OCI-M2 (cell line): ENCODE results near the gene PARD3B.

Source experiments
- DNase-seq: peaks from one replicate; lab custom pipeline; 2025; ENCODE audit not compliant: unreplicated experiment; lab: John Stamatoyannopoulos, UW

Gene PARD3B

GRCh38 chr2:204885747-204886146, 340.5 kb downstream of the PARD3B start:
- DNase-seq, result no peak

GRCh38 chr2:204886713-204887112, 341.4 kb downstream of the PARD3B start:
- DNase-seq, result no peak

- no peak for DNase-seq
Observed at GRCh38 chr2:204888222-204888621, 342.9 kb downstream of the PARD3B start.

DNA sequence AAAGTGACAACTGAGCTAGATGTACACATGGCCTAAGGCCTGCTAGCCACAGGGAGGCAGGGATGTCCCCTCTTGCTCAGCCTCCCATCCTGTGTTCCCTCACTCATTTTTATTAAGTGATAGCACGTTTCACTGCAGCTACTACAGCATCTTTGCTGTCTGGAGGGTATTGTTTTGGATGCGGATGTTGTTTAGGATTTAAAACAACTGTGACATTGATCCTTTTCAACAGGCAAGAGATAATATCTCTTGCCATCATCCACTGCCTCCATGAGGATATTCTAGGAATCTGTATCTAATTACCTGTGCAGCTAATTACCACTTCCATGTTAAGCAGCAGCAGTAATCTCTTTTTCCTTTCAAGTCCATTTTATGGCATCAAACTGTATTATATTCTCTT, 345.4 kb downstream of the PARD3B start:
- no peak for DNase-seq

DNA sequence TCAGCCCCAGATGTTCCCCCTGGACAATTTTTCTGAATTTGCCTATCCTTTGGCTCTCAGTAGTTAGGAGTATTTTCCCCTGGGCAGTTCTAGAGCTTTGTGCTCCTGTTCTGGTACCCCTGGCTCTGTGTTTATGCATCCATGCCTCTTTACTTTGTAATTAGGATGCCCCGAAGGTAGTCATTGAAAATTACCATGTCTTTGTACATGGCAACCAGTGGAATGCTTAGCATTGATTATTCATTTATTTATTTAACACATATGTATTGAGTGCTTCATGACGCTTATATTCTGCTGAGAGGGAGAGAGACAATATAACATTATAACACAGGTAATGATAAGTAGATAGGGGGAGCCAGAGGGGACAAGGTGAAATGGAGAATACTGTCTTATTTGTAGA, 346.5 kb downstream of the PARD3B start:
- no peak for DNase-seq

- no peak for DNase-seq
Observed at GRCh38 chr2:204892506-204893255, 347.4 kb downstream of the PARD3B start.

DNA sequence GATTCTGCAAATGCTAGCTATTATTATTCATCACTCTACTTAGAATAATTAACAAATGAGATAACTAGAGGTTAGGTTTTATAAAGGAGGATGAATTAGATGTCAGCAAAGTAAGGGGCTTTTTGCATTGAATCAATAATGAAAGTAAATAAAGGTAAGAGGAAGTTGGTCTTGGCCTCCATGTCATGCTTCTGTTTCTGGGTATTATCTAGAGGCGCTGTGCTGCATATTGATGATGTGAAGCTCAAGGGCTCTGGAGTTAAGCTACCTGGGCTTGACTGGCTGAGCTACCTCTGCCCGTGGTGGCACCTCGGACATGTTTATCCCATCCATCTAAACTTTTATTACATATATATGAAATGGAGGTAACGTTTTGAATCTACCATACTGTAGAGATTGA, 350.9 kb downstream of the PARD3B start:
- no peak for DNase-seq

GRCh38 chr2:204897561-204897960, 352.3 kb downstream of the PARD3B start:
- DNase-seq, result no peak

GRCh38 chr2:204898928-204899640, 353.8 kb downstream of the PARD3B start:
- no peak for DNase-seq

DNA sequence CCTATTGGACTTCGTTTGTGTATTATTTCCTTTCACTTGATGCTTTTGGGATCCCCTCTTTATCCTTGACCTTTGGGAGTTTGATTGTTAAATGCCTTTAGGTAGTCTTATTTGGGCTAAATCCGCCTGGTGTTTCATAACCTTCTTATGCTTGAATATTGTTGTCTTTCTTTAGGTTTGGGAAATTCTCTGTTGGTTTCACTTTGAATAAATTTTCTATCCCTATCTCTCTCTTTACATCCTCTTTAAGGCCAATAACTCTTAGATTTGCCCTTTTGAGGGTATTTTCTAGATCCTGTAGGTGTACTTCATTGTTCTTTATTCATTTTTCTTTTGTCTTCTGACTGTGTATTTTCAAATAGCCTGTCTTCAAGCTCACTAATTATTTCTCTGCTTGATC, 354.7 kb downstream of the PARD3B start:
- DNase-seq, result no peak

- DNase-seq, result no peak
Observed at GRCh38 chr2:204900487-204900886, 355.2 kb downstream of the PARD3B start.

- no peak for DNase-seq
Observed at GRCh38 chr2:204900910-204901309, 355.6 kb downstream of the PARD3B start.

- DNase-seq, result no peak
Observed at GRCh38 chr2:204901591-204901990, 356.3 kb downstream of the PARD3B start.

- DNase-seq, result no peak
Observed at GRCh38 chr2:204909791-204910190, 364.5 kb downstream of the PARD3B start.

DNA sequence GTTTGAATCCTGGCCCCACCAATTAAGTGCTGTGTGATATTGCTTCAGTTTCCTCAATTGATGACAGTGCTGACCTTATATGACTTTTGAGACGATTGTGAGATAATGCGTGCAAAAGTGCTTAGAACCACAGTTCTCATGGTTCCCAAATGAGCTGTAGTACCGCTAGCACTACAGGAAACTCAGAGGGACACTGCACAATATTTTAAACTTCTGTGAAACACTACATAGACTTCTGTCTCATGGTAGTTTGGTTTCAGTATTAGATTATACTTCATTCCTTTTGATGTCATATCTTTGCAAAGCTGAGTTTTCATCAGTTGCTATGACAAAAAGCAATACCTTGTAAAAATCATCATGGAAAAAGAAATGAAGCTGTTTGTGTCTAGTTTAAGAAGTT, 368.0 kb downstream of the PARD3B start:
- no peak for DNase-seq

- no peak for DNase-seq
Observed at GRCh38 chr2:204913854-204914464, 368.7 kb downstream of the PARD3B start.

DNA sequence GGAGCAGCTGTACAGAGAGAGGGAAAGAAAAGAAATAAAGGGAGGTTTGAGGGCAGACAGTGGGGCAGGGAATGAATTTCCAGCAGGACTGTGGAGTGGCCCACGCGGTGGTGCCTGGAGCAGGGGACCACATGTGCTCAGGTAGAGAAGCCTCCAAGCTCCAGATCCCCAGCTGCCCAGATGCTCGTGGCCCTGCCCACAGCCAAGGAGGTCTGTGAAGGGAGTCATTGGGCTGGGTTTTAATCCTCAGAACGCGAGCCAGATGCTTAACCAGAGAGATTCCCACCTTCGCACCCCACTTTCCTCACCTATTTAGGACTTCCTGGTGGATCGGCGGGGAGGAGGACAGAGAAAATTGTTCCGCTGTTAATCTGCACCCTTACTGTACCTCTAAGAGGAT, 369.4 kb downstream of the PARD3B start:
- no peak for DNase-seq

- no peak for DNase-seq
Observed at GRCh38 chr2:204917089-204917701, 371.9 kb downstream of the PARD3B start.

DNA sequence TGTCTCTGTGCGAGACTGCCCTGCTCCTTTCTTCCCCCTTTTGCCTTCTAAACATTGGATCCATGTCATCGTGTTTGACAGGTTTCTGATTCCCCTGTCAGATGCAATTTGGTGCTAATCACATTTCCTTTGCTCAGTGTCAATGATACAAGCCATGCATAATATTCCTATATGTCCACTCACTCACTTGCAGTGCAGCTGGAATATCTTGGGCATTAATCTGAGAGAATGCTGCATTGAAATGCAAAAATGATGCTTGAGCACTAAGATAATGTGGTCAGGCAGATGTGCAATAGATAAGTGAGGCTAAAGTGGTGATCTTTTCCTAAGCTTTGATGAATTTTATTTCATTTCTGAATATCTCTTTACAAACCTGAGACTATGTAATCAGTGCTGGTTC, 375.5 kb downstream of the PARD3B start:
- DNase-seq, result no peak

DNA sequence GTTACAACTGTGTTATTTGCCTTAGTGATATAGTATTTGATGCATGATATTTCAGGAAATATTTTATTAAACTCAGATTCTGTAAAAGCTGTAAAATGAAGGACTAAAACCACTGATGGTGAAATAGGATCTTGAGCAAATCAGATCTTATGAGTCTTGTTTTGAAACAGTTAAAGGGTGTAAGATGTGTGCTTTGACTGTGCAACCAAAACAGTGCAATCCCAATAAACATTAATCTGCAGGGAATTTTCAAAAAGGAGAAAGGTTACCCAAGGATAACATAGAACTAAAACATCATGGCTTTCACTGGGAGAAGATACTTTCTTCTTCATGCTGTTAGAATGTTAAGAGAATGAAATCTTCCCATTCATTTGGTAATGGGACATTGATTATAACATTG, 378.7 kb downstream of the PARD3B start:
- DNase-seq, result no peak

GRCh38 chr2:204931562-204931961, 386.3 kb downstream of the PARD3B start:
- no peak for DNase-seq
